ENCODE data around the gene SREK1IP1. TPM values are rescaled to one million over a fixed set of nuclear protein-coding genes. Genes with fewer than 3 reads are reported as not detected.
A peak's percentile ranks its signal among the peaks of the same experiment; 100 is the strongest.

SREK1IP1 gene
- total and polyA plus RNA-seq, 7 donors, result 4.2 to 20.8 (median 13.6) TPM

DNA sequence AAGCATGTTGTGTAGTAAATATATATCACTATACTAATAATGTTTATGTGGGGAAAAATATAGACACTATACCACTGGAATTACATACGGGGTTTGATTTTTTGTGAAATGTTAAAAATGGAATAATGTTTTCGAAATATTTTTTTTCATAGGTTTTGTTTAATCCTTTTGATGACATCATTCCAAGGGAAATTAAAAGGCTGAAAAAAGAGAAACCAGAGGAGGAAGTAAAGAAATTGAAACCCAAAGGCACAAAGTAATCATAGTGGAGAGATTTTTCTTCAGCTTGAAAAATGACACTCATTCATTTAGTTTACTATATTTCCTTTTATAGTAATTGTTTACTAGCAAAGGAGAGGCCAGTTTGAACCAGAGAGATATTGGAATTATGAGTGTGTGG is 17.9 kb upstream of the SREK1IP1 start:
- Histone ChIP-seq H3K36me3 (peaks cover 0 to 25% (median 0%) of the 10 kb centered on the region in 4 donors), H3K4me3 (no peak overlapping the region), H3K4me1 (no peaks in the 10 kb centered on the region), H3K27me3 (no peaks in the 10 kb centered on the region), H3K27ac (no peak overlapping the region), H3K9me3 (no peaks in the 10 kb centered on the region)
- DNase-seq, result no peak
- intact Hi-C loops (cut with DNase I), result no loop called here
- whole genome bisulfite sequencing, 2 donors, result 87 to 89% methylated on average over 2 of the region's 2 CpGs
- TF ChIP-seq POLR2AphosphoS5 (IDR thresholded peaks at IDR 0.05) (no peak), EP300 (IDR thresholded peaks at IDR 0.05) (no peak), POLR2A (IDR thresholded peaks at IDR 0.05) (no peak), CTCF (IDR thresholded peaks at IDR 0.05) (no peak)

- no peaks in the 10 kb centered on the region for H3K9me3 ChIP-seq
- H3K4me1 ChIP-seq, result no peaks in the 10 kb centered on the region
- DNase-seq, result peak; percentile 78
- no peaks in the 10 kb centered on the region for H3K27me3 ChIP-seq
- 2 to 3% methylated on average over 3 of the region's 3 CpGs for WGBS, 2 donors
- H3K4me3 ChIP-seq, result no peak overlapping the region
- no peak overlapping the region for H3K27ac ChIP-seq
- peak; percentile 39 to 79 (median 69) for TF ChIP-seq CTCF (IDR thresholded peaks at IDR 0.05)
- TF ChIP-seq EP300 (IDR thresholded peaks at IDR 0.05), result no peak
- H3K36me3 ChIP-seq, result peaks cover 0 to 23% (median 0%) of the 10 kb centered on the region in 4 donors
- intact Hi-C loops (cut with DNase I), result loop anchor here (1.0 kb wide), 1 partner anchor 149 kb away; no protein-coding TSS in a partner anchor
Measured at GRCh38 chr5:64784451-64785025, 16.0 kb upstream of the SREK1IP1 start.

GRCh38 chr5:64775291-64775690 is 6.8 kb upstream of the SREK1IP1 start:
- no peaks in the 10 kb centered on the region for H3K27me3 ChIP-seq
- H3K27ac ChIP-seq, result no peak overlapping the region
- TF ChIP-seq POLR2AphosphoS5 (IDR thresholded peaks at IDR 0.05) (no peak), EP300 (IDR thresholded peaks at IDR 0.05) (no peak)
- no peaks in the 10 kb centered on the region for H3K9me3 ChIP-seq
- intact Hi-C loops (cut with DNase I), result no loop called here
- no peak for DNase-seq
- H3K4me1 ChIP-seq, result peaks cover 0 to 9% (median 4%) of the 10 kb centered on the region in 4 donors
- H3K4me3 ChIP-seq, result no peak overlapping the region
- WGBS, 2 donors, result 68 to 88% methylated on average over 1 of the region's 1 CpG
- H3K36me3 ChIP-seq, result peaks cover 0 to 12% (median 0%) of the 10 kb centered on the region in 4 donors

DNA sequence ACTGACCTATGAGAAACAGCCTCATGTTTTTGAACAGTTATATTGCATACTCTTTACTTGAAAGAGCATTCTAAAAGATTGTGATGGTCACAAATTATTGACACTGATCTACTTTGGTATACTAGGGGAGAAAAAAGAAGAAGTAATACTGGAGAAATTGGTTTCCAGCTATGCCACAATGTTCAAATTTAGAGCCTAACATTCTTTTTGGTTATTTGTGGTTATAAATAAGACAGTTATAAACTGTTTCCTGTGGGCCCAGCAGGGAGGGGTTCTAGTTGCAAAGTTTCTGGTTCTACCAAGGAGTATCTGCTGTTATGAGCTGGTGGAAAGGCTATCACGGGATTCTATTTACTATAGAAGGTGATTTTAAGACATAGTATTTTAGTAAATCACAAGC is 5.0 kb upstream of the SREK1IP1 start:
- intact Hi-C loops (cut with DNase I), result no loop called here
- TF ChIP-seq POLR2A (IDR thresholded peaks at IDR 0.05), result no peak
- no peak for TF ChIP-seq CTCF (IDR thresholded peaks at IDR 0.05)
- no peak for TF ChIP-seq EP300 (IDR thresholded peaks at IDR 0.05)
- TF ChIP-seq POLR2AphosphoS5 (IDR thresholded peaks at IDR 0.05), result no peak
- H3K27me3 ChIP-seq, result no peaks in the 10 kb centered on the region
- H3K36me3 ChIP-seq, result peaks cover 0 to 12% (median 0%) of the 10 kb centered on the region in 4 donors
- no peak overlapping the region for H3K4me3 ChIP-seq
- H3K9me3 ChIP-seq, result no peaks in the 10 kb centered on the region
- H3K27ac ChIP-seq, result no peak overlapping the region
- no peak for DNase-seq
- 62 to 72% methylated on average over 1 of the region's 1 CpG for WGBS, 2 donors
- peaks cover 0 to 21% (median 14%) of the 10 kb centered on the region in 4 donors for H3K4me1 ChIP-seq

- H3K4me1 ChIP-seq, result peaks cover 0 to 31% (median 24%) of the 10 kb centered on the region in 4 donors
- no peak overlapping the region for H3K27ac ChIP-seq
- no peak for DNase-seq
- no peaks in the 10 kb centered on the region for H3K27me3 ChIP-seq
- 88 to 92% methylated on average over 4 of the region's 4 CpGs for WGBS, 2 donors
- H3K4me3 ChIP-seq, result no peak overlapping the region
- peaks cover 0 to 12% (median 0%) of the 10 kb centered on the region in 4 donors for H3K36me3 ChIP-seq
- no peak for TF ChIP-seq EP300 (IDR thresholded peaks at IDR 0.05)
- no peak for TF ChIP-seq CTCF (IDR thresholded peaks at IDR 0.05)
- no peak for TF ChIP-seq POLR2A (IDR thresholded peaks at IDR 0.05)
- TF ChIP-seq POLR2AphosphoS5 (IDR thresholded peaks at IDR 0.05), result no peak
- intact Hi-C loops (cut with DNase I), result no loop called here
- H3K9me3 ChIP-seq, result no peaks in the 10 kb centered on the region
Measured at GRCh38 chr5:64771736-64772135, 3.2 kb upstream of the SREK1IP1 start.
